GM12878 (cell line): ENCODE measurements around the gene MAML2. TPM values are rescaled to one million over a fixed set of nuclear protein-coding genes. Genes with fewer than 3 reads are reported as not detected.

Experiments
- ATAC-seq: fragments of 200-7000 bp; cut with Tn5 transposase; 3 replicates; pipeline ENCODE4 v1.9.1; 2020; ENCODE audit warnings: mild to moderate bottlenecking, moderate library complexity
- BruUV-seq: library from RNA; stranded (reverse); fragments of 400-500 nt; replicated peaks from 2 replicates; lab custom pipeline; 2021; lab: Mats Ljungman, UMichigan
- CTCF ChIA-PET: fragments of 300-600 bp; sonication (Branson Sonifier 250); formaldehyde crosslinking; extraction: SDS; loops from one replicate; lab custom pipeline; 2021; ENCODE audit warnings: inconsistent platforms; lab: Yijun Ruan, JAX
- POLR2A ChIA-PET: fragments of 350-600 bp; formaldehyde crosslinking; extraction: SDS; loops from one replicate; lab custom pipeline; 2021; ENCODE audit warnings: inconsistent platforms; lab: Charles Lee
- RAD21 ChIA-PET: fragments of 300-600 bp; sonication (Branson Sonifier 250); formaldehyde crosslinking; loops from one replicate; lab custom pipeline; 2023; ENCODE audit warnings: antibody characterized with exemption; ENCODE audit not compliant: unreplicated experiment; lab: Charles Lee
- SMC1A ChIA-PET: fragments of 300-600 bp; sonication (Branson Sonifier 250); formaldehyde crosslinking; loops from one replicate; lab custom pipeline; 2023; ENCODE audit not compliant: unreplicated experiment, uncharacterized antibody; lab: Charles Lee
- DNase-seq: peaks from one replicate; pipeline ENCODE4 v3.0.0-alpha.2; 2011; ENCODE audit warnings: low read depth, low spot score
- FAIRE-seq: peaks from 3 replicates; lab custom pipeline; 2011; peaks lifted over from hg19 to GRCh38; lab: Jason Lieb, UNC
- H2AFZ ChIP-seq: 2 replicates; pipeline ENCODE4 v1.6.0; 2011; ENCODE audit warnings: low read depth, low read length, control low read depth; ENCODE audit not compliant: control insufficient read depth
- H3K27ac ChIP-seq: 2 replicates; pipeline ENCODE4 v1.5.1; 2011; ENCODE audit warnings: control low read depth; ENCODE audit not compliant: control insufficient read depth, insufficient read depth
- H3K27me3 ChIP-seq, 2 experiments: replicated peaks in 1 of 2; 2 replicates each; pipeline versions ENCODE4 v1.6.0 to v1.6.1; 2011; ENCODE audit warnings: low read length in 1 of 2; ENCODE audit not compliant: control insufficient read depth in 2 of 2, insufficient read depth in 2 of 2
- H3K36me3 ChIP-seq, 2 experiments: 2 replicates each; pipeline ENCODE4 v1.5.1; 2011; ENCODE audit warnings: low read length in 1 of 2; ENCODE audit not compliant: control insufficient read depth in 2 of 2, insufficient read depth in 2 of 2
- H3K4me1 ChIP-seq: 2 replicates; pipeline ENCODE4 v1.6.1; 2011; ENCODE audit warnings: mild to moderate bottlenecking, low read length, moderate library complexity, mixed read lengths; ENCODE audit not compliant: control insufficient read depth, insufficient read depth
- H3K4me2 ChIP-seq: 2 replicates; pipeline ENCODE4 v1.6.0; 2011; ENCODE audit warnings: control low read depth; ENCODE audit not compliant: control insufficient read depth, insufficient read depth
- H3K4me3 ChIP-seq: fragments of 200-600 bp; sonication (generic); 2 replicates; pipeline ENCODE4 v1.5.1; 2016
- H3K79me2 ChIP-seq: 2 replicates; pipeline ENCODE4 v1.6.0; 2011; ENCODE audit warnings: low read length; ENCODE audit not compliant: control insufficient read depth, insufficient read depth
- H3K9ac ChIP-seq: 2 replicates; pipeline ENCODE4 v1.8.0; 2011; ENCODE audit warnings: low read length, control low read depth, mixed read lengths; ENCODE audit not compliant: control insufficient read depth, insufficient read depth
- H3K9me3 ChIP-seq: replicated peaks from 3 replicates; pipeline ENCODE4 v1.5.1; 2011; ENCODE audit warnings: mild to moderate bottlenecking, low read length; ENCODE audit not compliant: control insufficient read depth, insufficient read depth
- H4K20me1 ChIP-seq: 2 replicates; pipeline ENCODE4 v1.6.0; 2011; ENCODE audit not compliant: control insufficient read depth, insufficient read depth
- BCL11A ChIP-seq: IDR thresholded peaks from 2 replicates; pipeline ENCODE4 v1.6.1; 2011; ENCODE audit warnings: low read depth, low read length
- BMI1 ChIP-seq: fragments of 450-650 bp; IDR thresholded peaks from 2 replicates; pipeline ENCODE4 v1.6.1; 2016; ENCODE audit warnings: mild to moderate bottlenecking, moderate library complexity, borderline replicate concordance
- CHD2 ChIP-seq: IDR thresholded peaks from 2 replicates; pipeline ENCODE4 v1.6.1; 2011; ENCODE audit warnings: low read depth, low read length, improper control_type of control experiment, borderline replicate concordance
- CREB1 ChIP-seq: IDR thresholded peaks from 2 replicates; pipeline ENCODE4 v1.6.1; 2012; ENCODE audit warnings: low read depth, mild to moderate bottlenecking, inconsistent platforms
- IKZF1 ChIP-seq: fragments of 450-650 bp; conservative IDR thresholded peaks from 2 replicates; pipeline ENCODE4 v1.6.1; 2017; ENCODE audit warnings: antibody characterized with exemption, mild to moderate bottlenecking
- IRF3 ChIP-seq: fragments of 450-650 bp; IDR thresholded peaks from 2 replicates; pipeline ENCODE4 v1.6.1; 2014; ENCODE audit warnings: mild to moderate bottlenecking
- IRF4 ChIP-seq: IDR thresholded peaks from 2 replicates; pipeline ENCODE4 v1.6.1; 2011; ENCODE audit warnings: low read depth, low read length
- MTA3 ChIP-seq: IDR thresholded peaks from 2 replicates; pipeline ENCODE4 v1.6.1; 2012; ENCODE audit warnings: low read length, inconsistent platforms, borderline replicate concordance
- NFIC ChIP-seq: IDR thresholded peaks from 2 replicates; pipeline ENCODE4 v1.6.1; 2012; ENCODE audit warnings: low read depth, mild to moderate bottlenecking, inconsistent platforms, low read length, moderate library complexity
- NR2C1 ChIP-seq: fragments of 450-650 bp; IDR thresholded peaks from 2 replicates; pipeline ENCODE4 v1.6.1; 2017; ENCODE audit warnings: antibody characterized with exemption, mild to moderate bottlenecking, moderate library complexity
- SMAD1 ChIP-seq: fragments of 450-650 bp; IDR thresholded peaks from 2 replicates; pipeline ENCODE4 v1.6.1; 2018; ENCODE audit warnings: mild to moderate bottlenecking, low read depth; ENCODE audit not compliant: partially characterized antibody
- SPI1 ChIP-seq: IDR thresholded peaks from 2 replicates; pipeline ENCODE4 v1.6.1; 2011; ENCODE audit warnings: low read depth, mild to moderate bottlenecking, low read length, moderate library complexity, borderline replicate concordance; ENCODE audit not compliant: insufficient read depth
- STAT3 ChIP-seq: IDR thresholded peaks from 2 replicates; pipeline ENCODE4 v1.6.1; 2011; ENCODE audit warnings: low read depth, low read length, improper control_type of control experiment
- SUZ12 ChIP-seq: fragments of 200-600 bp; sonication (generic); IDR thresholded peaks from one replicate; pipeline ENCODE4 v1.6.1; 2018; ENCODE audit warnings: antibody characterized with exemption, mild to moderate bottlenecking; ENCODE audit not compliant: unreplicated experiment
- TCF12 ChIP-seq: IDR thresholded peaks from 2 replicates; pipeline ENCODE4 v1.6.1; 2011; ENCODE audit warnings: low read depth, mild to moderate bottlenecking, low read length
- WGBS: methylation state at CpG from one replicate; pipeline ENCODE4 v1.1.6; 2016; ENCODE audit warnings: low lambda C conversion rate; ENCODE audit not compliant: insufficient replicate concordance, insufficient coverage; ENCODE audit errors: missing lambda C conversion rate; 5-methylcytosine and 5-hydroxymethylcytosine counted together
- in situ Hi-C: fragments of 300-500 bp; cut with MboI; formaldehyde crosslinking; loops from 9 replicates; pipeline ENCODE4 v1.14.3; 2018; ENCODE audit warnings: mixed read lengths
- intact Hi-C: fragments of 100-400 bp; cut with micrococcal nuclease; formaldehyde crosslinking; loops from one replicate; pipeline ENCODE4 v1.14.2; 2022; ENCODE audit not compliant: unreplicated experiment
- polyA plus RNA-seq, 11 experiments: library from polyadenylated mRNA; depleted of rRNA in 4 of 11; unstranded in 6 of 11; stranded (reverse) in 5 of 11; fragments of >200 nt; fragmentation: Nextera tagmentation in 4 of 11; fragmentation: Illumina TruSeq in 1 of 11; extraction: Ambion mirVana in 4 of 11; extraction: Trizol in 1 of 11; gene quantifications; 1 replicate in 1 of 11; 2 replicates in 10 of 11; pipeline versions ENCODE4 v1.2.1 to v1.2.3, GENCODE V29; 2011 to 2016; ENCODE audit warnings: inconsistent platforms in 2 of 11, missing spikeins in 2 of 11, low read depth in 1 of 11
- total RNA-seq, 4 experiments: library from RNA; depleted of rRNA in 3 of 4; stranded (reverse); fragments of >200 nt in 3 of 4; fragmentation: Illumina TruSeq in 1 of 4; extraction: Trizol in 1 of 4; gene quantifications; 2 replicates each; pipeline versions ENCODE4 v1.2.1 to v1.2.3, GENCODE V29; 2013 to 2021
- TF ChIP-seq, protein P1 (sequence below): IDR thresholded peaks from 2 replicates; pipeline ENCODE4 v1.6.1; 2011; ENCODE audit warnings: low read depth, mild to moderate bottlenecking, low read length, moderate library complexity, borderline replicate concordance; ENCODE audit errors: extremely low read depth

MAML2 gene
- total and polyA plus RNA-seq, 10 of the 15 experiments (the other 5 are each of a cell fraction or from before 2014, with no cell fraction given): 2.5 to 15.1 (median 12.0) TPM

DNA sequence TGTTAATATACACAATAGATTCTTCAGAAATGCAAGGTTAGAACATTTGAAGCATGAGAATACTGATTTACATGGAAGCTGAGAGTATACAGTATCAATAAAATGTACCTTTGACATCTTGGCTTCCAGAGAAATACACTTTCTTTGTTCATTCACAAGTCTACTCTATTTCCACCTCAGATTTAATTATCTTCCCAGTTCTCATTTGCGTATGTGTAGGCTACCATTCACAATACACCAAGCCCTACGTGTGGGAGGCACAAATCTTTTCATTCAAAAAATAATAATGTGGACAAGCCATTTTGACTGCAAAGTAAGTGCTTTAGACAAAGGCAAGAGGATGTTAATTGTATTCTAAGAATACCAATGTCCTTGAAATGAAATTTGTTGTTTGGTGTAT lies 286.4 kb downstream of the MAML2 start:
- Histone ChIP-seq H3K9me3 (no peaks in the 10 kb centered on the region), H3K4me1 (peaks cover 23% of the 10 kb centered on the region), H3K36me3 (no peaks in the 10 kb centered on the region; a peak in 1 of 4 replicates), H3K79me2 (peaks cover 3% of the 10 kb centered on the region), H3K4me3 (no peak overlapping the region), H2AFZ (no peak overlapping the region), H3K4me2 (no peak overlapping the region), H3K9ac (no peak overlapping the region), H4K20me1 (no peaks in the 10 kb centered on the region), H3K27me3 (no peaks in the 10 kb centered on the region), H3K27ac (no peak overlapping the region)
- ATAC-seq: no peak
- in situ Hi-C loops: loop anchor here (5.0 kb wide), 1 partner anchor 286 kb away; the partner anchor contains the start of gene MAML2
- intact Hi-C loops: no loop called here
- ChIA-PET SMC1A (interaction anchor here (0.7 to 9.3 kb wide), 15 partner anchors 11 to 338 kb away, joined by 3 to 184 read pairs (median 5); partner anchors contain the start of gene MAML2), POLR2A (interaction anchor here (1.1 to 1.9 kb wide), 2 partner anchors 14 to 283 kb away, joined by 4 to 9 read pairs; no protein-coding TSS in a partner anchor), RAD21 (interaction anchor here (2.2 to 9.0 kb wide), 3 partner anchors 43 to 337 kb away, joined by 11 to 213 read pairs (median 69); partner anchors contain the start of gene MAML2), CTCF (interaction anchor here (0.6 to 9.5 kb wide), 18 partner anchors 8 to 415 kb away, joined by 3 to 256 read pairs (median 6); partner anchors contain the start of gene MAML2)
- FAIRE-seq: no peak
- no peak for TF ChIP-seq BCL11A
- TF ChIP-seq SPI1: no peak
- no peak for TF ChIP-seq SMAD1
- TF ChIP-seq IRF4: no peak
- TF ChIP-seq NR2C1: no peak
- no peak for TF ChIP-seq BMI1
- TF ChIP-seq IRF3: no peak
- TF ChIP-seq, protein P1, sequence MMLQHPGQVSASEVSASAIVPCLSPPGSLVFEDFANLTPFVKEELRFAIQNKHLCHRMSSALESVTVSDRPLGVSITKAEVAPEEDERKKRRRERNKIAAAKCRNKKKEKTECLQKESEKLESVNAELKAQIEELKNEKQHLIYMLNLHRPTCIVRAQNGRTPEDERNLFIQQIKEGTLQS: no peak
- no peak for TF ChIP-seq CREB1
- TF ChIP-seq NFIC: no peak
- TF ChIP-seq CHD2: no peak
- TF ChIP-seq TCF12: no peak
- no peak for TF ChIP-seq SUZ12
- no peak for TF ChIP-seq MTA3
- no peak for TF ChIP-seq STAT3
- no peak for TF ChIP-seq IKZF1
- no TSS peak for BruUV-seq
- WGBS: 53% methylated on average over 2 of the region's 2 CpGs
- DNase-seq: no peak
